Prostate gland (tissue), 2 donors: ENCODE measurements around the gene LANCL3.
"Not testable (repeated sequence)": the region's sequence is repeated elsewhere in the genome, so short reads cannot be mapped to it uniquely, and the experiment has no call there.

Experiments
- POLR2A ChIP-seq: fragments of 450-650 bp; IDR thresholded peaks from one replicate; pipeline ENCODE4 v1.6.1; 2016; ENCODE audit warnings: antibody characterized with exemption, mild to moderate bottlenecking
- POLR2AphosphoS5 ChIP-seq: sonication (generic); formaldehyde crosslinking; IDR thresholded peaks from one replicate; pipeline ENCODE4 v1.6.1; 2017; ENCODE audit warnings: antibody characterized with exemption
- TF ChIP-seq, protein P1 (sequence below), 4 experiments: fragments of 200-600 bp in 2 of 4; fragments of 450-650 bp in 2 of 4; sonication (generic) in 2 of 4; IDR thresholded peaks; 1 replicate in 3 of 4; 2 replicates in 1 of 4; pipeline ENCODE4 v1.5.1; 2016 to 2019; ENCODE audit warnings: antibody characterized with exemption in 4 of 4, mild to moderate bottlenecking in 2 of 4, moderate library complexity in 2 of 4

DNA sequence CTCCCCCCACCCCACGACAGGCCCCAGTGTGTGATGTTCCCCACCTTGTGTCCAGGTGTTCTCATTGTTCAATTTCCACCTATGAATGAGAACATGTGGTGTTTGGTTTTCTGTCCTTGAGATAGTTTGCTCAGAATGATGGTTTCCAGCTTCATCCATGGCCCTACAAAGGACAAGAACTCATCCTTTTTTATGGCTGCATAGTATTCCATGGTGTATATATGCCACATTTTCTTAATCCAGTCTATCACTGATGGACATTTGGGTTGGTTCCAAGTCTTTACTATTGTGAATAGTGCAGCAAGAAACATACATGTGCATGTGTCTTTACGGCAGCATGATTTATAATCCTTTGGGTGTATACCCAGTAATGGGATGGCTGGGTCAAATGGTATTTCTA lies 79.4 kb downstream of the LANCL3 start:
- TF ChIP-seq, protein P1, sequence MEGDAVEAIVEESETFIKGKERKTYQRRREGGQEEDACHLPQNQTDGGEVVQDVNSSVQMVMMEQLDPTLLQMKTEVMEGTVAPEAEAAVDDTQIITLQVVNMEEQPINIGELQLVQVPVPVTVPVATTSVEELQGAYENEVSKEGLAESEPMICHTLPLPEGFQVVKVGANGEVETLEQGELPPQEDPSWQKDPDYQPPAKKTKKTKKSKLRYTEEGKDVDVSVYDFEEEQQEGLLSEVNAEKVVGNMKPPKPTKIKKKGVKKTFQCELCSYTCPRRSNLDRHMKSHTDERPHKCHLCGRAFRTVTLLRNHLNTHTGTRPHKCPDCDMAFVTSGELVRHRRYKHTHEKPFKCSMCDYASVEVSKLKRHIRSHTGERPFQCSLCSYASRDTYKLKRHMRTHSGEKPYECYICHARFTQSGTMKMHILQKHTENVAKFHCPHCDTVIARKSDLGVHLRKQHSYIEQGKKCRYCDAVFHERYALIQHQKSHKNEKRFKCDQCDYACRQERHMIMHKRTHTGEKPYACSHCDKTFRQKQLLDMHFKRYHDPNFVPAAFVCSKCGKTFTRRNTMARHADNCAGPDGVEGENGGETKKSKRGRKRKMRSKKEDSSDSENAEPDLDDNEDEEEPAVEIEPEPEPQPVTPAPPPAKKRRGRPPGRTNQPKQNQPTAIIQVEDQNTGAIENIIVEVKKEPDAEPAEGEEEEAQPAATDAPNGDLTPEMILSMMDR (IDR thresholded peaks at IDR 0.05), result not testable (repeated sequence)
- TF ChIP-seq POLR2A, POLR2AphosphoS5: not testable (repeated sequence)
